Panc1 (cell line): ENCODE data around the gene BBS9.

Source experiments
- CTCF ChIP-seq: fragments of 450-650 bp; IDR thresholded peaks from 2 replicates; pipeline ENCODE4 v1.5.1; 2017; ENCODE audit warnings: mild to moderate bottlenecking
- POLR2AphosphoS5 ChIP-seq: IDR thresholded peaks from 2 replicates; pipeline ENCODE4 v1.6.1; 2012; ENCODE audit warnings: mild to moderate bottlenecking, low read depth, low read length, moderate library complexity
- REST ChIP-seq, 2 experiments: IDR thresholded peaks; 2 replicates each; pipeline ENCODE4 v1.6.1; 2011 to 2012; ENCODE audit warnings: low read depth in 2 of 2, control low read depth in 1 of 2, low read length in 1 of 2, mild to moderate bottlenecking in 1 of 2, moderate library complexity in 1 of 2; ENCODE audit not compliant: insufficient read depth in 1 of 2
- SIN3A ChIP-seq: IDR thresholded peaks from 2 replicates; pipeline ENCODE4 v1.6.1; 2012; ENCODE audit warnings: low read depth, mild to moderate bottlenecking, low read length, moderate library complexity, borderline replicate concordance; ENCODE audit not compliant: insufficient read depth
- TCF7L2 ChIP-seq: IDR thresholded peaks from 2 replicates; pipeline ENCODE4 v1.6.1; 2011; ENCODE audit warnings: mild to moderate bottlenecking, low read depth, low read length, inconsistent platforms

GRCh38 chr7:33592718-33593117 is 463.4 kb downstream of the BBS9 start:
- TF ChIP-seq CTCF (no peak), TCF7L2 (no peak), POLR2AphosphoS5 (no peak), REST (IDR thresholded peaks at IDR 0.05; ENCODE audit: insufficient read depth in 1 of 2, low read depth in 2 of 2, low read length in 1 of 2) (no peak), SIN3A (no peak)
